Bone marrow (tissue), 2 donors: Measurements from ENCODE around the gene ERBIN.
"Not testable (repeated sequence)": the region's sequence is repeated elsewhere in the genome, so short reads cannot be mapped to it uniquely, and the experiment has no call there.

Experiments
- DNase-seq, 2 donors: peaks; one replicate each; lab custom pipeline; 2025; lab: John Stamatoyannopoulos, UW

Gene ERBIN

DNA sequence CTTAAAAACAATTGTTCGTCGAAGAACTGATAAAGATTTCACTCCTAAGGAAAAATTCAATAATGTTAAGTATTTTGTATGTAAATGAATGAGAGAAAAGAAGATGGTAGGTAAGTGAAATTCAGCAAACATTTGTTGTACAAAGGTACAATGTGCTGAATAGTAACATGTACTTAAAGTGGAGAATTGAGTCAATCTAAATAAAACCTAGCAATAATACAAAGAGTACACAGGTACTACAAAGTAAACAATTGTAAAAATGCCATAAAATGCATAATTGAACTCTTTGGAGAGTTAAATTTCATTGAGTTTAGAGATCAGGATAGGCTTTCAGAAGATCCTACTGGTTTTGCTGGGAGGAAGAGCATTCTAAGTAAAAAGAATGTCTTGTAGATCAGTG, 82.9 kb downstream of the ERBIN start:
- DNase-seq, result no peak

DNA sequence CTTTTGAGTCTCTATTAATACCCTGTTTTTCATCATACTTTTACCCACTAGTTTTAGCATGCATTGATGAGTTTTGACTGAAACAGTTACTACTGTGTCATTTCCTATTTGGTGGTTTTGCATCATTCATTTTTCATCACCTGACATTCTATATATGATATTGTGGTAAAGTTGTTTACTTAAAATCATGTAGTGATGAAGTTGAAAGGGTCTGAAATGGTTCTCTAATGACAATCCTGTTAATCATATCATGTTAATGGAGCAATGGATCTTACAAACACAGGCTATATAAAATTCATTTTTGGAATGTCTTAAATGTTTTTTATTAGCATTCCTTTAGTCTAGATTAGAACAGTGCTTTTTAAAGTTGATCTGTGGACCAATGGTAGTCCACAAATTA, 84.1 kb downstream of the ERBIN start:
- DNase-seq, result no peak

DNA sequence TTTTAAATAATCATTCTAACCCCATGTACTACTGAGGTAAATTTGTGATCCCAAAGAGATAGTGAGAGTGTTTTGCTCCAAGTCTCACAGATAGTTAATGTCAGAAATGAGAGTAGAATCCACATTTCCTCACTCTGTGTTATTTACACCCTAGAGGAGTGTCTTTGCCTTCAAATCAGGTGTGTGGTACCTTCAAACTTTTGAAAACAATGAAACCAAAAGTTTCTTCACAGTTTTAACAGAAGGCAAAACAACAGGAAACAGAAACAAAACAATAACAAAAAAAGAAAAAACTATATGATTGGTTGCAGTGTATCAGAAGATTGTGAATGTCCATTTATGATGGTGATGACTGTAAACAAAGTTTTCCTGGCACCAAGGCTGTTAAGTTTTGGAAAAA, 85.9 kb downstream of the ERBIN start:
- no peak for DNase-seq

DNA sequence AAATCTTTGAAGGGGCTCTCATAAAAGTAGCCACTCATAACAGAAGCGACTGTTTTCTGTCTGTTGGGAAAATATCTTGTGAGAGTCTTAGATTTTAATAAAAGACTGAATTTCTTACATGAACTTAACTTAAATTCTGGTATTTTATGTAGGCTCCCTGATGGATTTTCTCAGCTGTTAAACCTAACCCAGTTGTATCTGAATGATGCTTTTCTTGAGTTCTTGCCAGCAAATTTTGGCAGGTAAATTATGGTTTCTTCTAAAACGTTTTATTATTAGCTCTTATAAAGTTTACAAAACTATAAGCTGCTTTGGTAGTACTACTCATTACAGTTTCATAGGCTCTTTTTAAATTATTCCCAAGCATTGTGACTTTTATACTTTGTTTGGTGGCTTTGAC, 87.0 kb downstream of the ERBIN start:
- no peak for DNase-seq

DNA sequence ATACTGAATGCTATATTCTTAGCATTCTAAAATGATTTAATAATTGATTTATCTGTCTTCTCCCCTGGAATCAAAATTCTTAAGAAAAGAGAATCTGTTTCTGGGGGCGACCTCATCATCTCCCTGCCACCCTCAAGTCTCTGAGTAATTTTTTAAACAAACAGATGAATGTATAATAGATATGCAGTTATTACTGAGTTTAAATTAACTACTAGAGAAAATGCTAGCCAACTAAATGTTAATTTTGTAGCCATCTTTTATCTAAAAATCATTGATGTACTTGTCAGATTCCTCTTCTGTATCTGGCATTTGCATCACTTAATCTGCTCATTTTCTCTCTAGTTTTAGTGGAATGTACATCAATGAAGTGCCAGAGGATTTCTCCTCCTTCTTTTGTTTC, 87.5 kb downstream of the ERBIN start:
- DNase-seq, result no peak

DNA sequence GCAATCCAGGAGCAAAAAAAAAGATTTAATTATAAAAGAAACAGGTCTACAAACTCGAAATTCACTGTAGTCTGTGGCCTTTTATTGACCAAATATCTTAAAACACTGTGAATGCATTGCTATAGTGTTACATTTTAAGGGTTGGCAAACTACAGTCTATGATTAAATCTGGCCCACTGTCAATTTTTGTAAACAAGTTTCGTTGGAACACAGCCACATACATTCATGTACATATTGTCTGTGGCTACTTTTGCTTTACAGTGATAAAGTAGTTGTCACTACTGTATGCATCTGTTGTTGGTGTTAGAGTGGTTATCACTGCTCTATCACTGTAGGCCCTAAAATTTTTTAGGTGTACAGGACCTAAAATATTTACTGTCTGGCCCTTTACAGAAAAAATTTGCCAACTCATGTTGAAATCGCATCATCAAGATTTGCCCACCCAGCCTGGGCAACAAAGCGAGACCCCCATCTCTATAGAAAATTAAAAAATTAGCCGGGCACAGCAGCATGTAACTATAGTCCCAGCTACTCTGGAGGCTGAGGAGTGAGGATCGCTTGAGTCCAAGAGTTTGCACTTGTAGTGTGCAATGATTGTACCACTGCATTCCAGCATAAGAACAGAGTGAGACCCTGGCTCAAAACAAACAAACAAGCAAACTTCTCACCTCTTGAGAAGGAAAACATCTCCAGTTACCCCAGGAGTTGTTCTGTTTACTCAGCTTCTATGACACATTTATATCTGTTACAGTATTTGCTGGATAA, 89.0 kb downstream of the ERBIN start:
- no peak for DNase-seq

DNA sequence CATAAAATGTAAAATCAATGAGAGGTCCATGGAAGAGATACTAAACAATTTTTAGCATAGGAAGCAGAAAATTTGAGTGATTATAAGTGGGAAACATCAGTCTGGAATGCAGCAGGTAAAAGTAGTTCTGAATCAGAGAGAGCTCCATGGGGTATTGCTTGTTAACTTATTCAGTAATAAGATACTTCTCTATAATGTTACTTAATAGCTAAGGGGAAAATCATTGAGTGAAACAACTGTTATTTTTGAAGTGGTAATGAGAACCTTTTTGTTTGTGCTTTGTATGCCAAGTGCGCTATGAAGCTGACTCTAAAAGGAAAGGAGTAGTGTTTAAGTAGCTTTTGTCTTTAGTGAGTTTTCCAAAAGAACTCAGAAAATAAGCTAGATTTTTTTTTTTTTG, 95.2 kb downstream of the ERBIN start:
- no peak for DNase-seq

DNA sequence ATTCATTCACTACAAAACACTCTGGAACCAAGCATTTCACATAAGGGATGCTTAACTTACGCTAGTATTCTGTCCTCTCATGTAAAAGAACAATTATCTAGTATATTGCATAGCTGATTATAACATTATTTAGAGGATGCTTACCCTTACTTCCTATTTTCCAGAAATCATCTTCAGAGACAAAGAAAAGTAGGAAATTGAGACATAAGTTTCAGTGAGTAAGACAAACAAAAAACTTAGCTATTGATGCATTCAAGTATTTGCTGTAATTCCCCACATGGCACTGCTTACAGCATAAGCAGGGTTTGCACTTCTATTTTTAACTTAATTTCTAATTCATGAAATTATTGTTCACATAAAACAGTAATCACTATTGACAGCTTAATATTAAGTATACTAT, 112.9 kb downstream of the ERBIN start:
- DNase-seq, result no peak

DNA sequence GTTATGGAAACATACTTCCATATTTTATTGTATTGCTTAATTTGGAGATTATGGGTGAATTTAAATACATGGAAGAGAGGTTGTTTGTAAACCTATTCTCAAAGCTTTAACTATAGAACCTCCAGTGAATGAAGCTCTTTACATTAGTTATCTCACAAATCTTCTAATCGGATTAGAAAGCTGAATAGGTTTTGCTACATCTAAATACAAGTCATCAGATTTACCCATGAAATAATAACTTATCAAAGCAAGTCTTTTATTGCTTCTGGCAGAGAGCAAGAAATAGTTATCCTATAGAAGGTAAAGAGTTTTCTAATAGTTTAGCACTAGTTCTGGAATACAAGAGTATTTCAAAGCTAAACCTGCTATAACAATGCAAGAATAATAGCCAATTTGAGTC, 113.3 kb downstream of the ERBIN start:
- no peak for DNase-seq

DNA sequence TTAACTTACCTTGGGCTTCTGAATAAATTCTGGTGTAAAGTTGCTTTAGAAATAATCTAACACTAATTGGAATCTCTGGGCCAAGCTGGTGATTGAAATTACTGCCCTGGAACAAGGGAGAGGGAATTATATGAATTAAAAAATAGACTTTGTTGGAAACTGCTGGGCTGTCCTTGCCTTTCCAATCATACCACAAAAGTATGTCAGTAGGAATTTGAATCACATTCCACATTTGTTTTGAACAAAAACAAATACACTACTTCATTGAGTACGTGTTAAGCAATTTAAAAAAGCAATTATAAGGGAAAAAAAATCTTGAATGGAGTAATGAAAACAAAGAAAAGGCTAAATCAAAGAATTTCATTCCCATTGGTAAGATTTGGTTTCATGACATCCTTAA, 115.3 kb downstream of the ERBIN start:
- DNase-seq, result no peak

DNA sequence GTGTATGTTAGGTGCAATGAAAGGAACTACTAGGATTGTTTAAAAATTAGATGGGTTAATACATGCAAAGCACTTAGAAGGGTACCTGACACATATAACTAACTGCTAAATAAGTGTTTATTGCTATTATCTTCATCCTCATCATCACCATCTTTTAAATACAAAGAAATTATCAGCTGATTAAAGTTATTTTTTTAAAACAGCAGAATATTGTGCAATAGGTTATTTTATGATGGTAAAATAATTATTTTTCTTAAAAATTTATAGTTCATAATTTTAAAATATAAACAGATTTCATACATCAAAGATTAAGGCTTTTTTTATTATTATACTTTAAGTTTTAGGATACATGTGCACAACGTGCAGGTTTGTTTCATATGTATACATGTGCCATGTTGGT, 130.9 kb downstream of the ERBIN start:
- no peak for DNase-seq

DNA sequence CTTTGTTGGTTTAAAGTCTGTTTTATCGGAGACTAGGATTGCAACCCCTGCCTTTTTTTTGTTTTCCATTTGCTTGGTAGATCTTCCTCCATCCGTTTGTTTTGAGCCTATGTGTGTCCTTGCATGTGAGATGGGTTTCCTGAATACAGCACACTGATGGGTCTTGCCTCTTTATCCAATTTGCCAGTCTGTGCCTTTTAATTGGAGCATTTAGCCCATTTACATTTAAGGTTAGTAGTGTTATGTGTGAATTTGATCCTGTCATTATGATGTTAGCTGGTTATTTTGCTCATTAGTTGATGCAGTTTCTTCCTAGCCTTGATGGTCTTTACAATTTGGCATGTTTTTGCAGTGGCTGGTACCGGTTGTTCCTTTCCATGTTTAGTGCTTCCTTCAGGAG, 134.9 kb downstream of the ERBIN start:
- DNase-seq, result not testable (repeated sequence)

DNA sequence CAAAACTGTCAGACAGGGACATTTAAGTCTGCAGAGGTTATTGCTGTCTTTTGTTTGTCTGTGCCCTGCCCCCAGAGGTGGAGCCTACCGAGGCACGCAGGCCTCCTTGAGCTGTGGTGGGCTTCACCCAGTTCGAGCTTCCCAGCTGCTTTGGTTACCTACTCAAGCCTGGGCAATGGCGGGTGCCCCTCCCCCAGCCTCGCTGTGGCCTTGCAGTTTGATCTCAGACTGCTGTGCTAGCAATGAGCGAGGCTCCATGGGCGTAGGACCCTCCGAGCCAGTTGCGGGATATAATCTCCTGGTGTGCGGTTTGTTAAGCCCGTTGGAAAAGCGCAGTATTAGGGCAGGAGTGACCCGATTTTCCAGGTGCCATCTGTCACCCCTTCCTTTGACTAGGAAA, 136.7 kb downstream of the ERBIN start:
- not testable (repeated sequence) for DNase-seq

DNA sequence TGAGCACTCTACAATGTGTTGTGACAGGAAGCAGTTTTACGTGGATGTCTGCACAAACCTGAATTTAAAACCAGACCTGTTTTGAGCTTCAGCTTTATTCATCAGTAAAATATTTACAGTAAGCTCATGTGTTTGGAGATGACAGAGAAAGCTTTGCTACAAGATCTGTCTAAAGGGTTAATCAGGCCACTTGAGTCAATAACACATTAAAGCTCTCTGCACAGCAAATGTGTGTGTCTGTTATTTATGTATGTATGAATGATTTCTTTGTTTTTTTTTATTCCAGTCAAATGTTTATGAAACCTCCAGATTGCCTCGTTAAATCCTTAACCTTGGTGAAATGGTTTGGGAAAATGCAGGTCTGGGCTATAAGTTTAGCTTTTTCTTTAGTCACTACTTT, 140.5 kb downstream of the ERBIN start:
- no peak for DNase-seq

DNA sequence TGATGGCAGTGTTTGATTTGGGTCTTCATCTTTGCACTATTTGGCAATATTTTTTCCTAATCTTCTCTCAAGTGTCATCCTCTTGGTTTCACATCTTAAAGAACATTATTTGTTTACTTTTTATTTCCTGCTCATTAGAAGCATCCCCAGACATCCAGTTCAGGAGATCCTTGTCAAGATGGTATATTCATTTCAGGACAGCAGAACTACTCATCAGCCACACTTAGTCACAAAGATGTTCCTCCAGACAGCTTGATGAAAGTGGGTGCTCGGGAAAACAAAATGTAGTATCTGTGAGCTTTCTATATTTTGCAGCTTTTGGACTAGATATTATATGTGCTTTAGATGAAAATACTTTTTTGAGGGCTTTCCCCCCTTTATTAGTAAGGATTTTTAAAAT, 145.7 kb downstream of the ERBIN start:
- no peak for DNase-seq

DNA sequence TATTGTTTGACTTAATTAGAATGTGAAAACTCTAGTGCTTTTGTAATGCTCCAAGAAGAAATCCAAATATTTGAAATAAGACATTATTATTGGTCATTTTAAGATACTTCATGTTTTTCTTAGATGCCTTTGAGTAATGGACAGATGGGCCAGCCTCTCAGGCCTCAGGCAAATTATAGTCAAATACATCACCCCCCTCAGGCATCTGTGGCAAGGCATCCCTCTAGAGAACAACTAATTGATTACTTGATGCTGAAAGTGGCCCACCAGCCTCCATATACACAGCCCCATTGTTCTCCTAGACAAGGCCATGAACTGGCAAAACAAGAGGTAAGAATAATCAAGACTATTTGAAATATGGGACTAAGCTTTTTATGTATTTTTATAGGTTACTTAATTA, 148.5 kb downstream of the ERBIN start:
- no peak for DNase-seq

DNA sequence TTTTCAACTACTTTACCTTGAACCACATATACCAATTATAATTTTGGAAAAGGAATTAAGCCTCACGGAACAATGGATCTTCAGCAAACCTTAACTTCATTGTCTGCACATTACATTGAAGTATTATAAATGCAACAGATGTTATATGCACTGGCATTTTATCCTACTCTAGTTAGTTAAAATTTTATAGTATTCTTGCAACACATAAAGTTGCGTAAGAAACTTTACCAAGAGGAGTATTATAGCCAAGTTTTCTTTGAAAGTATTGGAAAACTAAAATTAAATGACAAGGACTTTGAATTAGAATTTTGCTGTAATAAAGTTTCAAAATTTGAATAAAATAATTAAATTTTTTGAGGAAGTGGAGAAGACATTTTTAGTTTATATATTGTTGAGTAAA, 154.3 kb downstream of the ERBIN start:
- no peak for DNase-seq

DNA sequence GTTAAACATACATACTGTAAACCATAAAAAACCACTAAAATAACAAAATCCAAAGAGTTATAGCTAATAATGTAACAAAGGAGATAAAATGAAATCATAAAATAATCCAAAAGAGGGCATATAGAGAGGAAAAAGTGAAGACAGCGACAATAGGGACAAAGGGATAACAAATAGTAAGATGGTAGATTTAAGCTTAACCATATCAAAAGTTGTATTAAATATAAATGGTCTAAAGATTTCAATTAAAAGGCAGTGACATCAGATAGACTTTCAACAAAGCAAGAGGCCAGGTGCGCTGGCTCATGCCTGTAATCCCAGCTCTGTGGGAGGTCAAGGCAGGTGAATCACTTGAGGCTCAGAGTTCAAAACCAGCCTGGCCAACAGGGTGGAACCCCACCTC, 163.0 kb downstream of the ERBIN start:
- no peak for DNase-seq

DNA sequence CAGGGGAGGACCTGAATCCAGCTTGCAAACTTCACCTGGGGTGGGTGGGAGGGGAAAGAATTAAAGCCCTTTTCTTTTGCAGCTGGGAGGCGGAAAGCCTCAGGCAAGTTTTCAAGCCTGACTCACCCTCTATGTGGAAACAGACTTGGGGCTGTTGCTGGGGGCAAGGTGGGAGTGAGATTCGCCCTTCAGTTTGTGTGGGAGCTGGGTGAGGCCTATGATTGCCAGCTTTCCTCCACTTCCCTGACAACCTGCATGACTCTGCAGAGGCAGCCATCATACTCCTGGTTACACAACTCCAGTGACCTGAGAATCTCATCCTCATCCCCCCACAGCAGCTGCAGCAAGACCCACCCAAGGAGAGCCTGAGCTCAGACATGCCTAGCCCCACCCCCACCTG, 174.5 kb downstream of the ERBIN start:
- DNase-seq, result no peak

DNA sequence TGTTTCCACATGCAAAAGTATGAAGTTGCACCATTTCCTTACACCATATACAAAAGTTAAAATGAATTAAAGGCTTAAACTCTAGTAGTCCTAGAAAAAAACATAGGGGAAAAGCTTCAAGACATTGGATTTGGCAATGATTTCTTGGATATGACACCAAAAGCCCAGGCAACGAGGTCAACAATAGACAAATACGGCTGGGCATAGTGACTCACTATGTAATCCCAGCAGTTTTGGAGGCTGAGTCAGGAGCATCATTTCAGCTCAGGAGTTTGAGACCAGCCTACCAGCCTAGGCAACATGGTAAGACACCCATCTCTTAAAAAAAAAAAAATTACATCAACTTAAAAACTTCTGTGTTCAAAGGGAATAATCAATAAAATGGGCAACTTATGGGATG, 186.8 kb downstream of the ERBIN start:
- no peak for DNase-seq

DNA sequence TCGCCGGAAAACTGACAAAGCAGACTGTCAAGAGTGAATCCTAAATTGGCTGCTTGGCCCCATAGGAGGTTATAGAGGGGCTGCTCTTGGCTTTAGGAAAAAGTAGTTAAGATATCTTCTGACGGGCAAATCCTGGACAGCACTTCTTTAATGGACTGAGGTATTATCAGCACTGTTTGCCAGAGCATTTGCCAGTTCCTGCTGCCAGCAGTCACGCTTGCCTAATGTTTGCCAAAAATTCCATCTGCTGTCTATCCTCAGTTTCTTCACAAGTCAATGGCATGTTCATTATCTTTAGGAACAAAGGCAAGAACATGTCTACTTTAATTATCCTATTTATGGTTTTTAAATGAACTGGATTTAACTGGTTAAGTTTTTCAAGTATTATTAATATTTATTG, 191.9 kb downstream of the ERBIN start:
- no peak for DNase-seq

DNA sequence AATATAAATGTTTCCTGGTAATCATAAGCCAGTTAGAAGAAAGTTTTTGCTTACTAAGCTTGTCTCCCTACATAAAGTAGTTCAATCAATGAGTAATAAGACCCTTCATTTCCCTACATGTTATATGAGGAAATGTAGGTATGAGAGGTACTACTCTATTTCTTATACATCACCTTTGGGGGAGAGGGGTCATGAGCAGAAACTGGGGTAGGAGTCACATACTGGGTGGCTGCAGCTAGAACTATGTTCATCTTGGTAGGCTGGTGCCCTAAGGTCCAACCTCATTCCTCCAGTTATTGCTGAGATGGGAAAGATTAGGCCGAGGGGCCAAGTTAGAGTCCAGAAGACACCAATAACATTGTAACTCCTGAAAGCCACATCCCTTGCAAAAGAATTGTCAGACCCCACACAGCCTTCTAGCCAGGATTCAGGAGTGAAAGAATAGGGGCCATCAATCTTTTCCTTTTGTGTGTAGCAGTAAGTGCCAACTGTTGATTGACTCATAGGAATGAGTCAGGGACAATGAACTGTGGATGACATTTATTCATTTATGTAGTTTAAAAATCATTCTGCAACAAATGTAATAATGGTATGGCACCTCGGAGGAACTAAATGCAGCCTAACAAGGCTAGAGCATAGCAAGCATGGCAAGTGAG, 196.1 kb downstream of the ERBIN start:
- no peak for DNase-seq

DNA sequence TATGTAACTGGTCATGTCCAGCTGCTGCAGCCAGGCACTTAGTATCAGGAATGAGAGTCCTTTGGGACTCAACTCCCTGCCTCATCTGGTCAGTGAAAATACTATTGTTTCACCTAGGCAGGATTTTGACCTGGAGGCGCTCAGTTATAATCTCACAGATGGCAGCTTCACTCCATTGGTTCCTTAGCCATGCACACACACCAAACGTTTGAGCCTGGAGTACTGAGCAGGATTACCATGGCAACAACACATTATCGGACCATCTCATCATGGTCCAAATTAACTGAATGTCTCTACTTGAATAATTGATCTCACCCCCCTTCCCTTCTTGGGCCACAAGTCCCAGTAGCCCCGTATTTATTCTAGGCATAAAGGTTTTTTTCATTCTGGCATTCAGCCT, 202.8 kb downstream of the ERBIN start:
- DNase-seq, result no peak

DNA sequence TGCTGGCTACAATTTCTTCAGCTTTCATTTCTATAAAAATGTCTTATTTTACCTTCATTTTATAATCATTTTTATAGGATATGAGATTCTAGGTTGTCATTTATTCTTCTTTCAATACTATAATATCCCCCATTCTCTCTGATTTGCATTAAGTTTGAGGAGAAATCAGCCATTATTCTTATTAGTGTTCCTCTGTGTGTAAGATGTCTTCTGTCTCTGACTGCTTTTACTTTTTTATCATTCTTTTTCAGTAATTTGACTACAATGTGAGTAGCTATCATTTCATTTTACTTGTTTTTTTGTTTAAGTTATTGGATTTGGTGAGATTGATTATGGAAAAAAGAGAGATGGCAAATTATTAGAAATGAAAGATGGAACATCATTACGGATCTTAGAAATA, 204.1 kb downstream of the ERBIN start:
- no peak for DNase-seq
